Measurements from ENCODE around the gene ALMS1.

ALMS1 gene

GRCh38 chr2:73423913-73424312 lies 38.3 kb downstream of the ALMS1 start:
- no peak for TF ChIP-seq CTCF (IDR thresholded peaks at IDR 0.05; ENCODE audit: low read depth, low read length)
- no peak for DNase-seq (ENCODE audit: extremely low read depth, low read depth)

GRCh38 chr2:73426176-73426575 lies 40.5 kb downstream of the ALMS1 start:
- TF ChIP-seq CTCF (IDR thresholded peaks at IDR 0.05; ENCODE audit: low read depth, low read length) = no peak
- DNase-seq (ENCODE audit: extremely low read depth, low read depth) = no peak

- TF ChIP-seq CTCF (IDR thresholded peaks at IDR 0.05; ENCODE audit: low read depth, low read length) = no peak
- DNase-seq (ENCODE audit: extremely low read depth, low read depth) = no peak
These were observed 50.4 kb downstream of the ALMS1 start for GRCh38 chr2:73436019-73436418.

GRCh38 chr2:73444202-73444601 lies 58.6 kb downstream of the ALMS1 start:
- TF ChIP-seq CTCF (IDR thresholded peaks at IDR 0.05; ENCODE audit: low read depth, low read length) = no peak
- no peak for DNase-seq (ENCODE audit: extremely low read depth, low read depth)

GRCh38 chr2:73448856-73449255 lies 63.2 kb downstream of the ALMS1 start:
- TF ChIP-seq CTCF (IDR thresholded peaks at IDR 0.05; ENCODE audit: low read depth, low read length) = no peak
- DNase-seq (ENCODE audit: extremely low read depth, low read depth) = no peak

GRCh38 chr2:73449404-73449803 lies 63.8 kb downstream of the ALMS1 start:
- DNase-seq (ENCODE audit: extremely low read depth, low read depth) = no peak
- TF ChIP-seq CTCF (IDR thresholded peaks at IDR 0.05; ENCODE audit: low read depth, low read length) = no peak

- no peak for DNase-seq (ENCODE audit: extremely low read depth, low read depth)
- TF ChIP-seq CTCF (IDR thresholded peaks at IDR 0.05; ENCODE audit: low read depth, low read length) = no peak
These were observed 65.8 kb downstream of the ALMS1 start for GRCh38 chr2:73451263-73451972.
